ENCODE measurements around the gene COX6B2.
A peak's percentile ranks its signal among the peaks of the same experiment; 100 is the strongest.
"Not testable (repeated sequence)": the region's sequence is repeated elsewhere in the genome, so short reads cannot be mapped to it uniquely, and the experiment has no call there.

Gene COX6B2

DNA sequence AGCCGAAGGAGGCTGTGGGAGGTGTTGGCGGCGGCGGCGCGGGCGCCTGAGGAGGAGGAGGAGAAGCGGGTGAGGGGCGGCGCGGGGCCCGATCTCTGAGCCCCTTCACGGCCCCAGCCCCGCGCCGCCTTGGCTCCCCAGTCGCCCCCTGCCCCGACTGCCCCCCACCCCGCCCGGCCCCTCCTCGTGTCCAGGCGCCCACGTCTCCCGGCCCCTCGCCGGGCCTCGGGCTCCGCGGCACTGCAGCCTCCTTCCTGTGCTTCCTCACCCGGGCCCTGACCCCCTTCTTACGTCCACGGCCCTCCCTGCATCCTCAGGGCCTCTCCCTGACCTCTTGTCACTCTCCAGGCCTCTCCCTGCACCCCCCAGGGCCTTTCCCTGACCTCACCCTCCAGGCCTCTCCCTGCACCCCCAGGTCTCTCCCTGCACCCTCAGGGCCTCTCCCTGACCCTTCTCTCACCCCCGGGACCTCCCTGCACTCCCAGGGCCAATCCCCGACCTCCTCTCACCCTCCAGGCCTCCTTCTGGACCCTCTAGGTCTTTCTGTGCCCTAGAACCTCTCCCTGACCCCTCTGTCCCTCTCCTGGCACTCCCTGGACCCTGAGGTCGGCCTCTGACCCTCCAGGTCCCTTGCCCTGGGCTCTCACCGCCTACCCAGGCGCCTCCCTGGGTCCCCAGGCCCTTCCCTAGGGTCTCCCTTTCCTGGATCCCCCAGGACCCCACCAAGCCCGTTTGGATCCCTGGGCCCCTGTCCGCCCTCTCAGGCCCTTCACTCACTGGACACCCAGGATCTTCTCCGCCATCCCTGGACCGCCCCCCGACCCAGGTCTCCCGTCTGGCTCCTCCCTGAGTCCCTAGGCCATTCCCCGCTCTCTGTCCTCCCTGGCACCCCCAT lies 14.4 kb downstream of the COX6B2 start:
- DNase-seq (ENCODE audit: low read depth, low spot score), result no peak
- TF ChIP-seq, protein P1, sequence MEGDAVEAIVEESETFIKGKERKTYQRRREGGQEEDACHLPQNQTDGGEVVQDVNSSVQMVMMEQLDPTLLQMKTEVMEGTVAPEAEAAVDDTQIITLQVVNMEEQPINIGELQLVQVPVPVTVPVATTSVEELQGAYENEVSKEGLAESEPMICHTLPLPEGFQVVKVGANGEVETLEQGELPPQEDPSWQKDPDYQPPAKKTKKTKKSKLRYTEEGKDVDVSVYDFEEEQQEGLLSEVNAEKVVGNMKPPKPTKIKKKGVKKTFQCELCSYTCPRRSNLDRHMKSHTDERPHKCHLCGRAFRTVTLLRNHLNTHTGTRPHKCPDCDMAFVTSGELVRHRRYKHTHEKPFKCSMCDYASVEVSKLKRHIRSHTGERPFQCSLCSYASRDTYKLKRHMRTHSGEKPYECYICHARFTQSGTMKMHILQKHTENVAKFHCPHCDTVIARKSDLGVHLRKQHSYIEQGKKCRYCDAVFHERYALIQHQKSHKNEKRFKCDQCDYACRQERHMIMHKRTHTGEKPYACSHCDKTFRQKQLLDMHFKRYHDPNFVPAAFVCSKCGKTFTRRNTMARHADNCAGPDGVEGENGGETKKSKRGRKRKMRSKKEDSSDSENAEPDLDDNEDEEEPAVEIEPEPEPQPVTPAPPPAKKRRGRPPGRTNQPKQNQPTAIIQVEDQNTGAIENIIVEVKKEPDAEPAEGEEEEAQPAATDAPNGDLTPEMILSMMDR (IDR thresholded peaks at IDR 0.05; ENCODE audit: low read depth, low read length), result no peak
- H3K4me3 ChIP-seq (ENCODE audit: low read depth, low read length), result peak overlapping the region; percentile 73
- in situ Hi-C loops (cut with HindIII; ENCODE audit: low sequenced_read_pairs), result no loop called here

DNA sequence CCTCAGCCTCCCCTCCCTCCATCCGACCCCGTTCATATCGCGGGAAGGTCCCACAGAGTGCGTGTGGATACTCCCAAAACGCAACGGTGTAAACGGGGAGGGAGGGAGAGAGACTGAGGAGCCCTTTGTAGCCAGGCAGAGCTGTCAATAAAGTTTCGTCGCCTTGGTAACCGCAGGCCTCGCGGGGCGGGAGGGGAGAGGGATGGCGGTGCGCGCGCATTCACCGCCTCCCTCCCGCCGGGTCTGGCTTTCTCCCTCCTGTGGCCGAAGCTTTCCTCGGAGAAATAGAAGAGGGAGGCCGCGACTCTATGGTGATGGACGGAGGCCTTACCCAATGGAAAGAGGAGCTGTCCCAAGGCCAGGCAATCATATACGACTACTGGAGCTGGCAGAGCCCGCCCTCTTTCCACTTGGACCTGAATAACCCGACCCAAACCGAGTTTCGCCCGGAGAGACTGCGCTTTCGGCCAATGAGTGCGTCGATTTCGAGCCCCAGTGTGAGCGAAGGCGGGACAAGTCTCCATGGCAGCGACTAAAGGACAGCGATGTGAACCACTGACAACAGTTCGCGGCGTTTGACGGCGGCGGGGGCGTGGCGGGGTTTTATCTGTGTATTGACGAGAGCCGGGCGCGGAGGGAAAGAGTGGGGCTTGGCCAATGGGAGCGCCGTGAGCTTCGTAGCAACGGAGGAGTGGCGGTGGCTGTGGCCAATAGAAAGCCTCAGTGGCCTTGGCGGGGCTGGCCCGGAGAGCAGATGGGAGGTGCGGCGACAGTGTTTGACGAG lies 15.2 kb downstream of the COX6B2 start, which contains the start of gene KMT5C:
TSS of gene KMT5C (plus strand) at position 772 of the 784 bp plus-strand sequence. CDS start 2,061 bp downstream, outside the sequence.
- peak within 1 kb of the TSS; percentile 73 for H3K4me3 ChIP-seq (ENCODE audit: low read depth, low read length)
- in situ Hi-C loops (cut with HindIII; ENCODE audit: low sequenced_read_pairs), result no loop called here
- peak; percentile 100 for DNase-seq (ENCODE audit: low read depth, low spot score)
- TF ChIP-seq, protein P1 (IDR thresholded peaks at IDR 0.05; ENCODE audit: low read depth, low read length), result peak; percentile 34

DNA sequence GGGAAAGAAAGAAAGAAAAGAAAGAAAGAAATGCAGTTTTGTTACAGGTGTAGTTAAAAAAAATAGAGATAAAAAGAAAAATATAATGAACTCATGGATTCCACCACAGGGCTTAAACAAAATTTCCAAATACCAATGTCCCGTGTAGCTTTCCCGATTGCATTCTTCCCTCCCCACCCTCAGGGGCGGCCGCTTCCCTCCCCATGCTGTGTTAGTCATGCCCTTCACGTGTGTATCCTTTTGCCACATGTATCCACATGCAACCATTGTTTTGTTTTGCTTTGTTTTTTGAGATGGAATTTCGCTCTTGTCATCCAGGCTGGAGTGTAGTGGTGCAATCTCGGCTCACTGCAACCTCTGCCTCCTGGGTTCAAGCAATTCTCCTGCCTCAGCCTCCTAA lies 18.4 kb downstream of the COX6B2 start:
- TF ChIP-seq, protein P1 (IDR thresholded peaks at IDR 0.05; ENCODE audit: low read depth, low read length), result no peak
- in situ Hi-C loops (cut with HindIII; ENCODE audit: low sequenced_read_pairs), result no loop called here
- no peak for DNase-seq (ENCODE audit: low read depth, low spot score)
- H3K4me3 ChIP-seq (ENCODE audit: low read depth, low read length), result no peak overlapping the region

DNA sequence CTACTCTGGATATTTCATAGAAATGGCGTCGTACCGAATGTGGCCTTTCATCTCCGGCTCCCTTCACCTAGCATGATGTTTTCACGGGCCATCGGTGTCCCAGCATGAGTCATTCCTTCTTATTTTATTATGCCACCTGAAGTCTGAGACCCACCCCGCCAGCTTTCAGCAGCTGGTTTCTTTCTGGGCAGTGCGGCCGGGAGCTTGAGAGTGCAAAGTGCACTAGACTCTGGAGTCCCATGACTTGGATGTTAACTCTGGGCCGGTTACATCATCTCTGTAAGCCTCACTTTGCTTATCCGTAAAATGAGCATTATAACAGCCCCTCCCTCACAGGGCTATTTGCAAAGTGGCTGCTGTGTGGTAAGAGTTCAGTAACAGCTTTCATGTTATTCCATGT lies 20.6 kb downstream of the COX6B2 start:
- TF ChIP-seq, protein P1 (IDR thresholded peaks at IDR 0.05; ENCODE audit: low read depth, low read length), result no peak
- no peak for DNase-seq (ENCODE audit: low read depth, low spot score)
- in situ Hi-C loops (cut with HindIII; ENCODE audit: low sequenced_read_pairs), result no loop called here
- no peak overlapping the region for H3K4me3 ChIP-seq (ENCODE audit: low read depth, low read length)

DNA sequence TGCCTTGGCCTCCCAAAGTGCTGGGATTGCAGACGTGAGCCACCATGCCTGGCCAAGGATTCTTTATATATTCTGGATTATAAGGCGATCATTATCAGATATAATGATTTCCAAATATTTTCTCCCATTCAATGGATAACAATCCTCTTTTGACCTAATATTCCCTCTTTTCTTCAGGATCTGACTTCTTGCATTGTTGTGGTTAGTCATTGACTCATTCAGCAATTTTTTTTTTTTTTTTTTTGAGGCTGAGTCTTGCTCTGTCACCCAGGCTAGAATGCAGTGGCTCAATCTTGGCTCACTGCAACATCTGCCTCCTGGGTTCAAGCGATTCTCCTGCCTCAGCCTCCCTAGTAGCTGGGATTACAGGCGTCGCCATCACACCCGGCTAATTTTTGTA lies 24.7 kb downstream of the COX6B2 start:
- in situ Hi-C loops (cut with HindIII; ENCODE audit: low sequenced_read_pairs); H3K4me3 ChIP-seq (ENCODE audit: low read depth, low read length); DNase-seq (ENCODE audit: low read depth, low spot score): not testable (repeated sequence)

DNA sequence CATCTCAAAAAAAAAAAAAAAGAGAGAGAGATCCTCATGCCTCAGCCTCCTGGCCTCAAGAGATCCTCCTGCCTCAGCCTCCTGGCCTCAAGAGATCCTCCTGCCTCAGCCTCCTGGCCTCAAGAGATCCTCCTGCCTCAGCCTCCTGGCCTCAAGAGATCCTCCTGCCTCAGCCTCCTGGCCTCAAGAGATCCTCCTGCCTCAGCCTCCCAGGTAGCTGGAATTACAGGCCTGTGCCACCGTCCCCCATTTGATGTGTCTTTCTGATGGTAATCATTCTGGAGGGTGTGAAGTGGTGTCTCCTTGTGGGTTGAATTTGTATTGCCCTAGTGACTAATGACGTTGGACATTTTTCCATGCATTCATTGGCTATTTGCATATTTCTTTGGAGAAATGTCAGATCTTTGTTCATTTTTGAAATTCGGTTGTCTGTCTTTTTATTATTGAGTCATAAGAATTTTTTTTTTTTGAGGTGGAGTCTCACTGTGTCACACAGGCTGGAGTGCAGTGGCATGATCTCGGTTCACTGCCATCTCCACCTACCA lies 25.7 kb downstream of the COX6B2 start:
- in situ Hi-C loops (cut with HindIII; ENCODE audit: low sequenced_read_pairs); H3K4me3 ChIP-seq (ENCODE audit: low read depth, low read length); DNase-seq (ENCODE audit: low read depth, low spot score): not testable (repeated sequence)

DNA sequence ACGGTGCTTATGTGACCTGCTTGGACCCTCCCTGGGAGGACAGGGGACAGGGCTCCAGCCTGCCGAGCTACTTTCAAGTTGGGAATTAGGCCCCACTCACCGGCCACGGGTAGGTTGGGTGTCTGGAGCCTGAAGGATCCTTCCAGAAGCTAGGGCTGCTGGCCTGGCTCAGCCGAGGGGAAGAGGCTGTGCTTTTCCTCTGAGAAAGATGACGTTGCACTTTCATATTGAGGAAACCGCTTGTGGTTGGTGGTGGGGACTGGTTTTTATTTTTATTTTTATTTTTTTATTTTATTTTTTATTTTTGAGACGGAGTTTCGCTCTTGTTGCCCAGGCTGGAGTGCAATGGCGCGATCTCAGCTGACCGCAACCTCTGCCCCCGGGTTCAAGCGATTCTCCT lies 29.3 kb downstream of the COX6B2 start, which contains the start of gene TMEM150B:
TSS of gene TMEM150B (minus strand) at position 170 of the 400 bp plus-strand sequence. CDS start 4,305 bp downstream, outside the sequence.
- no peak for DNase-seq (ENCODE audit: low read depth, low spot score)
- TF ChIP-seq, protein P1 (IDR thresholded peaks at IDR 0.05; ENCODE audit: low read depth, low read length), result no peak
- no peak within 1 kb of the TSS for H3K4me3 ChIP-seq (ENCODE audit: low read depth, low read length)
- in situ Hi-C loops (cut with HindIII; ENCODE audit: low sequenced_read_pairs), result no loop called here
